ENCODE measurements around the gene SLAIN1. TPM values are rescaled to one million over a fixed set of nuclear protein-coding genes. Genes with fewer than 3 reads are reported as not detected.

Gene SLAIN1
- total and polyA plus RNA-seq, 2 donors (not counting 1 experiment from before 2014, with no cell fraction given) = 12.7 to 29.5 TPM

DNA sequence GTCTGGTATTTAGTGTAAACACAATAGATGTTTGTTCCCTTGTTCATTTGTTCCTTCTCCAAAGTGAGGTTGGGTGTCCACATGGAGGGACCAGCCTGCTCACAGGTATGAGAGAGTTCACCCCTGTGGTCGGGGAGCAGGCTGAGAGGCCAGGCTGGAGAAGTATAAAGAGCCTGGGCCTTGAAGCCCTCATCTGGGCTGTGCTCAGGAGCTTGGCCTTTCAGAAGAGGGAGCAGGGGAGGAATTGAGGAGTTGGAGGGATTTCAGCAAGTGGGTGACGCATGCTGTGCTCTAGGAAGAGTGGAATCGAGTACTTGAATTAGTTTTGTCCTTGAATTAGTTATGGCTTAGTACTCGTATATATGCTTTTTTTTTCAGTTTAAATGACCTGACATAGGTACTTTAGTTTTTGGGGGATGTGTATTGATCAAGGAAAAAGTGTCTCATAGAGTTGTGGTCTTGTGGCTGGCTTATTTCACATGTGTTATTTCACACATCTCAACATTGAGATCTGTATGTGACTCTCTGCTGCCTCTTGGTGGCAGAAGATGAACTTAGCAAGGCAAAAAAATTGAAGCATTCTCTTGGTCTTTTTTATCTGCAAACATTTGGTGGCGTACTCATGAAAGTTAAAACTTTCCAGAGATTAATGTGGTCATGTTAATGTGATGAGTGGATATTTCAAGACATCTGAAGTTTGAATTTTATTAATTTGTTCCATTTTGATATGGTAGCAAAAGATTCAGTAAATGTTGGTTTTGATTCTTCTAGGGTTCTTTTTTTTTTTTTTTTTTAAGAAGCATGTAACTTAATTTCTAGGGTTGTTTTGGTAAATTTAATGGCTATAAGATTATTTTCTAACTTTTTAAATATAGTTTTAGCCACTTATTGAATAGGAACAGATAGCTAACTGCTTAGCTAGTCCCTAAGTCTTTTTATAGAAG lies 54.3 kb downstream of the SLAIN1 start:
- intact Hi-C loops (cut with micrococcal nuclease) = loop anchor here (1.0 to 5.0 kb wide), 3 partner anchors 54 to 258 kb away; partner anchors contain the start of gene SLAIN1
- CTCF ChIA-PET = interaction anchor here (0.7 to 5.0 kb wide), 11 partner anchors 10 to 1293 kb away, joined by 3 to 70 read pairs (median 4); no protein-coding TSS in a partner anchor

More for the DNA sequence above, 54.3 kb downstream of the SLAIN1 start:
- H2AFZ ChIP-seq (ENCODE audit: insufficient read depth, low read depth, low read length, poor library complexity, severe bottlenecking) = no peak overlapping the region
- H3K4me2 ChIP-seq (replicated peaks; ENCODE audit: low read depth, low read length, poor library complexity, severe bottlenecking) = no peak overlapping the region
- no peak overlapping the region for H3K27ac ChIP-seq (ENCODE audit: low read length in 2 of 2)
- Mint-ChIP-seq H3K4me1 (no peaks in the 10 kb centered on the region), H3K27me3 (no peaks in the 10 kb centered on the region), H3K27ac (no peak overlapping the region), H3K4me3 (no peak overlapping the region), H3K9me3 (ENCODE audit: insufficient read depth) (no peaks in the 10 kb centered on the region)
- H3K79me2 ChIP-seq (ENCODE audit: control insufficient read depth, insufficient read depth, low read length) = no peaks in the 10 kb centered on the region
- H4K20me1 ChIP-seq (ENCODE audit: control insufficient read depth, insufficient read depth, low read length, poor library complexity, severe bottlenecking) = peaks cover 5% of the 10 kb centered on the region
- H3K4me3 ChIP-seq (ENCODE audit: control extremely low read depth in 1 of 5, extremely low read depth in 1 of 5, insufficient read depth in 1 of 5, low read depth in 2 of 5, low read length in 4 of 5) = no peak overlapping the region
- no peaks in the 10 kb centered on the region for H3K9me3 ChIP-seq (ENCODE audit: control extremely low read depth in 1 of 3, control insufficient read depth in 2 of 3, insufficient read depth in 1 of 3, low read length in 2 of 3)
- H3K27me3 ChIP-seq (replicated peaks in 1 of 4; ENCODE audit: control extremely low read depth in 1 of 4, control insufficient read depth in 3 of 4, insufficient read depth in 4 of 4, low read length in 3 of 4) = no peaks in the 10 kb centered on the region
- H3K9ac ChIP-seq (ENCODE audit: low read length) = no peak overlapping the region
- 100% methylated on average over 3 of the region's 5 CpGs for WGBS (ENCODE audit: insufficient coverage)
- POLR2A ChIA-PET = no interaction called here
- TF ChIP-seq CTCF (IDR thresholded peaks at IDR 0.05) = peak; percentile 90
- no peak for TF ChIP-seq EZH2 (IDR thresholded peaks at IDR 0.05; ENCODE audit: borderline replicate concordance, insufficient read depth, low read depth, low read length, poor library complexity, severe bottlenecking)
- no peaks in the 10 kb centered on the region for H3K4me1 ChIP-seq (ENCODE audit: control insufficient read depth in 2 of 2, insufficient read depth in 2 of 2, low read length in 2 of 2)
- ATAC-seq (ENCODE audit: low read depth) (peak; percentile 36), DNase-seq (peak; percentile 65)
- H3K36me3 ChIP-seq (replicated peaks in 1 of 2; ENCODE audit: control extremely low read depth in 1 of 2, control insufficient read depth in 1 of 2, extremely low read depth in 1 of 2, insufficient read depth in 2 of 2, low read length in 1 of 2) = peaks cover 6 to 20% of the 10 kb centered on the region in 2 experiments
